GM23338 (cell line): ENCODE data around the gene RALY. TPM values are rescaled to one million over a fixed set of nuclear protein-coding genes. Genes with fewer than 3 reads are reported as not detected.

ENCODE experiments used
- ATAC-seq: fragments of 200-7000 bp; cut with Tn5 transposase; 3 replicates; pipeline ENCODE4 v1.9.1; 2020
- DNase-seq: peaks from one replicate; pipeline ENCODE4 v3.0.0-alpha.2; 2015; ENCODE audit warnings: low spot score
- H2AFZ ChIP-seq: fragments of 200-600 bp; sonication (generic); 2 replicates; pipeline ENCODE4 v1.8.0; 2016; ENCODE audit warnings: antibody characterized with exemption, mild to moderate bottlenecking, moderate library complexity
- H3F3A ChIP-seq: fragments of 200-600 bp; sonication (generic); replicated peaks from 2 replicates; pipeline ENCODE4 v1.8.0; 2017; ENCODE audit warnings: antibody characterized with exemption, mixed run types, low read depth
- H3K27ac ChIP-seq: fragments of 200-600 bp; sonication (generic); 2 replicates; pipeline ENCODE4 v1.6.1; 2016; ENCODE audit warnings: low read depth
- H3K27me3 ChIP-seq: fragments of 200-600 bp; sonication (generic); 2 replicates; pipeline ENCODE4 v1.8.0; 2016; ENCODE audit warnings: mild to moderate bottlenecking, mixed run types, moderate library complexity; ENCODE audit not compliant: insufficient read depth
- H3K36me3 ChIP-seq: fragments of 200-600 bp; sonication (generic); 2 replicates; pipeline ENCODE4 v1.8.0; 2016; ENCODE audit warnings: mild to moderate bottlenecking; ENCODE audit not compliant: insufficient read depth
- H3K4me1 ChIP-seq: fragments of 200-600 bp; sonication (generic); 2 replicates; pipeline ENCODE4 v1.8.0; 2016; ENCODE audit warnings: mild to moderate bottlenecking, moderate library complexity; ENCODE audit not compliant: insufficient read depth
- H3K4me2 ChIP-seq: fragments of 200-600 bp; sonication (generic); 2 replicates; pipeline ENCODE4 v1.7.1; 2017; ENCODE audit warnings: mixed run types
- H3K4me3 ChIP-seq: fragments of 200-600 bp; sonication (generic); 2 replicates; pipeline ENCODE4 v1.6.1; 2016; ENCODE audit warnings: mixed run types
- H3K79me2 ChIP-seq: fragments of 200-600 bp; sonication (generic); replicated peaks from 2 replicates; pipeline ENCODE4 v1.8.0; 2017; ENCODE audit warnings: mild to moderate bottlenecking; ENCODE audit not compliant: insufficient read depth
- H3K9me2 ChIP-seq: fragments of 200-600 bp; sonication (generic); 2 replicates; pipeline ENCODE4 v1.8.0; 2017; ENCODE audit not compliant: insufficient read depth
- H4K20me1 ChIP-seq: fragments of 200-600 bp; sonication (generic); replicated peaks from 2 replicates; pipeline ENCODE4 v1.8.0; 2017; ENCODE audit warnings: mild to moderate bottlenecking; ENCODE audit not compliant: insufficient read depth
- H3K27ac Mint-ChIP-seq: 2 replicates; pipeline ENCODE4 v1.8.0; 2020; ENCODE audit warnings: inconsistent platforms, mild to moderate bottlenecking, moderate library complexity, mixed read lengths
- H3K27me3 Mint-ChIP-seq: 3 replicates; pipeline ENCODE4 v1.8.0; 2022; ENCODE audit warnings: low read depth, mild to moderate bottlenecking, moderate library complexity, mixed read lengths, inconsistent platforms; ENCODE audit not compliant: insufficient read depth, poor library complexity
- H3K36me3 Mint-ChIP-seq: 3 replicates; pipeline ENCODE4 v1.8.0; 2021; ENCODE audit warnings: low read depth, mild to moderate bottlenecking, inconsistent platforms, moderate library complexity, mixed read lengths
- H3K4me1 Mint-ChIP-seq: 3 replicates; pipeline ENCODE4 v1.8.0; 2020; ENCODE audit warnings: mild to moderate bottlenecking, inconsistent platforms, mixed read lengths
- H3K4me3 Mint-ChIP-seq: 3 replicates; pipeline ENCODE4 v1.8.0; 2021; ENCODE audit warnings: moderate library complexity, mild to moderate bottlenecking, inconsistent platforms, mixed read lengths
- H3K9me3 Mint-ChIP-seq: 3 replicates; pipeline ENCODE4 v1.8.0; 2020; ENCODE audit warnings: moderate library complexity, mild to moderate bottlenecking, inconsistent platforms, mixed read lengths
- EZH2 ChIP-seq: fragments of 200-600 bp; sonication (generic); IDR thresholded peaks from one replicate; pipeline ENCODE4 v1.8.0; 2017; ENCODE audit warnings: antibody characterized with exemption, mild to moderate bottlenecking, low read depth; ENCODE audit not compliant: unreplicated experiment
- JUNB ChIP-seq: IDR thresholded peaks from one replicate; pipeline ENCODE4 v1.6.1; 2016; ENCODE audit warnings: antibody characterized with exemption; ENCODE audit not compliant: unreplicated experiment
- NANOG ChIP-seq: IDR thresholded peaks from 2 replicates; pipeline ENCODE4 v1.6.1; 2016; ENCODE audit warnings: antibody characterized with exemption, borderline replicate concordance
- STAT1 ChIP-seq: IDR thresholded peaks from one replicate; pipeline ENCODE4 v1.6.1; 2016; ENCODE audit warnings: antibody characterized with exemption; ENCODE audit not compliant: unreplicated experiment
- polyA plus RNA-seq: library from polyadenylated mRNA; unstranded; fragments of >200 nt; fragmentation: Nextera tagmentation; extraction: Ambion mirVana; gene quantifications from 2 replicates; pipeline ENCODE4 v1.2.1, GENCODE V29; 2016
- total RNA-seq: library from RNA; depleted of rRNA; stranded (reverse); fragments of >200 nt; shearing (Covaris generic); gene quantifications from 2 replicates; pipeline ENCODE4 v1.2.3, GENCODE V29; 2014
- TF ChIP-seq, protein P1 (sequence below): fragments of 250-450 bp; sonication (Bioruptor Pico); IDR thresholded peaks from 2 replicates; pipeline ENCODE4 v1.5.0; 2020; ENCODE audit warnings: mild to moderate bottlenecking, moderate library complexity
- TF ChIP-seq, protein P2 (sequence below), 2 experiments: fragments of 200-600 bp in 1 of 2; sonication (generic) in 1 of 2; conservative IDR thresholded peaks; 2 replicates each; pipeline versions ENCODE4 v1.5.1 to v1.6.1; 2016 to 2017; ENCODE audit warnings: antibody characterized with exemption in 2 of 2, low read depth in 2 of 2, mild to moderate bottlenecking in 2 of 2, moderate library complexity in 1 of 2

The RALY gene
- total and polyA plus RNA-seq, 2 experiments from 2014 or later: 144 to 167 TPM

DNA sequence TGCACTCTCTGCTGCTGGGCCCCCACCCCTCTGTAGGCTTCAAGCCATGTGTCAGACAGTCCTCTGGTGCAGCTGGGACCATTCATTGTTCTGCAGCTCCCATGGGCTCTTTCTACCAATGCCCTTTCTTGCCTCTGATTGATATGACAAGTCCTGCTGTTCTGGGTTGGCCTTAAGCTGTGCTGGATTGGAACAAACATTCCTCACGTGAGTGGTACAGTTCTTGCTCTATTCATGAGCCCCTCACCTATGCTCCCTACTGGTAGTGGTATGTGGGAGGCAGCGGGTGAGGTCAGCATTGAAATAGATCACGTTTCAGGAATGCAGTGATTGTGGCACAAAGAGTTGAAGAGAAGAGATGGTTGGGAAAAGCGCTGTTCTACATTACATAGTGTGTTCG lies 48.8 kb upstream of the RALY start (continued):
- no peak for TF ChIP-seq NANOG
- no peak for TF ChIP-seq STAT1

DNA sequence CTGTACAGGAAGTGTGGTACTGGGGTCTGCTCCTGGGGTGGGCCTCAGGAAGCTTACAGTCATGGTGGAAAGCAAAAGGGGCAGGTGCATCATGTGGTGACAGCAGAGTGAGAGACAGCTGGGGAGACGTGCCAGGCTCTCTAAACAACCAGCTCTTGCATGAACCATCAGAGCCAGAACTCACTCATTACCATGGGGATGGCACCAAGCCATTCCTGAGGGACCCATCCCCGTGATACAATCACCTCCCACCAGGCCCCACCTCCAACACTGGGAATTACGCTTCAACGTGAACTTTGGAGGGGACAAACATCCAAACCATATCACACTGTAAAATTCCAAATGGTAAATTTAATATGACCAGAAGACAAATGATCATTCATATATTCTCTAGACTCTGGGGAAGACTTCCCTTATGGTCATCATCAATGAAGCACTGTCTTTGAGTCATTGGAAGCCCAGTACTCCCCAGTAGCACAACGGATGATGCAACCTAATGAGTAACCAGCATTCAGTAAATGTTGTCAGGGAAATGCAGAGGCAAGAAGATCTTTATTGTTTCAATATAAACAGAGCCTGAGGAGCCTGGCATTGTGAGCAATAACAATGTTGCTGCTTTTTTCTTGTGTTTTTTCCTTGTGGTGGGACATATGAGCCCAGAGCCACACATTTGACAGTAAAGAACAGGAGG lies 48.2 kb upstream of the RALY start:
- H3K36me3 Mint-ChIP-seq: no peaks in the 10 kb centered on the region; the same call in 2 of the 3 replicates
- H3K4me2 ChIP-seq: no peak overlapping the region
- H2AFZ ChIP-seq: no peak overlapping the region
- no peaks in the 10 kb centered on the region for H3K27me3 ChIP-seq
- H3K9me2 ChIP-seq: no peaks in the 10 kb centered on the region
- no peak overlapping the region for H3K27ac ChIP-seq
- H3K9me3 Mint-ChIP-seq: peaks cover 3% of the 10 kb centered on the region; the same call in 2 of the 3 replicates
- H3K36me3 ChIP-seq: no peaks in the 10 kb centered on the region
- no peak overlapping the region for H3K27ac Mint-ChIP-seq
- peaks cover 2% of the 10 kb centered on the region for H3K27me3 Mint-ChIP-seq
- no peaks in the 10 kb centered on the region for H3F3A ChIP-seq
- H3K4me3 Mint-ChIP-seq: no peak overlapping the region
- H3K4me1 ChIP-seq: no peaks in the 10 kb centered on the region
- ATAC-seq (no peak), DNase-seq (no peak)
- H3K4me3 ChIP-seq: no peak overlapping the region
- peaks cover 3% of the 10 kb centered on the region; the same call in 2 of the 3 replicates for H3K4me1 Mint-ChIP-seq
- TF ChIP-seq JUNB: no peak
- TF ChIP-seq STAT1: no peak
- TF ChIP-seq, protein P1, sequence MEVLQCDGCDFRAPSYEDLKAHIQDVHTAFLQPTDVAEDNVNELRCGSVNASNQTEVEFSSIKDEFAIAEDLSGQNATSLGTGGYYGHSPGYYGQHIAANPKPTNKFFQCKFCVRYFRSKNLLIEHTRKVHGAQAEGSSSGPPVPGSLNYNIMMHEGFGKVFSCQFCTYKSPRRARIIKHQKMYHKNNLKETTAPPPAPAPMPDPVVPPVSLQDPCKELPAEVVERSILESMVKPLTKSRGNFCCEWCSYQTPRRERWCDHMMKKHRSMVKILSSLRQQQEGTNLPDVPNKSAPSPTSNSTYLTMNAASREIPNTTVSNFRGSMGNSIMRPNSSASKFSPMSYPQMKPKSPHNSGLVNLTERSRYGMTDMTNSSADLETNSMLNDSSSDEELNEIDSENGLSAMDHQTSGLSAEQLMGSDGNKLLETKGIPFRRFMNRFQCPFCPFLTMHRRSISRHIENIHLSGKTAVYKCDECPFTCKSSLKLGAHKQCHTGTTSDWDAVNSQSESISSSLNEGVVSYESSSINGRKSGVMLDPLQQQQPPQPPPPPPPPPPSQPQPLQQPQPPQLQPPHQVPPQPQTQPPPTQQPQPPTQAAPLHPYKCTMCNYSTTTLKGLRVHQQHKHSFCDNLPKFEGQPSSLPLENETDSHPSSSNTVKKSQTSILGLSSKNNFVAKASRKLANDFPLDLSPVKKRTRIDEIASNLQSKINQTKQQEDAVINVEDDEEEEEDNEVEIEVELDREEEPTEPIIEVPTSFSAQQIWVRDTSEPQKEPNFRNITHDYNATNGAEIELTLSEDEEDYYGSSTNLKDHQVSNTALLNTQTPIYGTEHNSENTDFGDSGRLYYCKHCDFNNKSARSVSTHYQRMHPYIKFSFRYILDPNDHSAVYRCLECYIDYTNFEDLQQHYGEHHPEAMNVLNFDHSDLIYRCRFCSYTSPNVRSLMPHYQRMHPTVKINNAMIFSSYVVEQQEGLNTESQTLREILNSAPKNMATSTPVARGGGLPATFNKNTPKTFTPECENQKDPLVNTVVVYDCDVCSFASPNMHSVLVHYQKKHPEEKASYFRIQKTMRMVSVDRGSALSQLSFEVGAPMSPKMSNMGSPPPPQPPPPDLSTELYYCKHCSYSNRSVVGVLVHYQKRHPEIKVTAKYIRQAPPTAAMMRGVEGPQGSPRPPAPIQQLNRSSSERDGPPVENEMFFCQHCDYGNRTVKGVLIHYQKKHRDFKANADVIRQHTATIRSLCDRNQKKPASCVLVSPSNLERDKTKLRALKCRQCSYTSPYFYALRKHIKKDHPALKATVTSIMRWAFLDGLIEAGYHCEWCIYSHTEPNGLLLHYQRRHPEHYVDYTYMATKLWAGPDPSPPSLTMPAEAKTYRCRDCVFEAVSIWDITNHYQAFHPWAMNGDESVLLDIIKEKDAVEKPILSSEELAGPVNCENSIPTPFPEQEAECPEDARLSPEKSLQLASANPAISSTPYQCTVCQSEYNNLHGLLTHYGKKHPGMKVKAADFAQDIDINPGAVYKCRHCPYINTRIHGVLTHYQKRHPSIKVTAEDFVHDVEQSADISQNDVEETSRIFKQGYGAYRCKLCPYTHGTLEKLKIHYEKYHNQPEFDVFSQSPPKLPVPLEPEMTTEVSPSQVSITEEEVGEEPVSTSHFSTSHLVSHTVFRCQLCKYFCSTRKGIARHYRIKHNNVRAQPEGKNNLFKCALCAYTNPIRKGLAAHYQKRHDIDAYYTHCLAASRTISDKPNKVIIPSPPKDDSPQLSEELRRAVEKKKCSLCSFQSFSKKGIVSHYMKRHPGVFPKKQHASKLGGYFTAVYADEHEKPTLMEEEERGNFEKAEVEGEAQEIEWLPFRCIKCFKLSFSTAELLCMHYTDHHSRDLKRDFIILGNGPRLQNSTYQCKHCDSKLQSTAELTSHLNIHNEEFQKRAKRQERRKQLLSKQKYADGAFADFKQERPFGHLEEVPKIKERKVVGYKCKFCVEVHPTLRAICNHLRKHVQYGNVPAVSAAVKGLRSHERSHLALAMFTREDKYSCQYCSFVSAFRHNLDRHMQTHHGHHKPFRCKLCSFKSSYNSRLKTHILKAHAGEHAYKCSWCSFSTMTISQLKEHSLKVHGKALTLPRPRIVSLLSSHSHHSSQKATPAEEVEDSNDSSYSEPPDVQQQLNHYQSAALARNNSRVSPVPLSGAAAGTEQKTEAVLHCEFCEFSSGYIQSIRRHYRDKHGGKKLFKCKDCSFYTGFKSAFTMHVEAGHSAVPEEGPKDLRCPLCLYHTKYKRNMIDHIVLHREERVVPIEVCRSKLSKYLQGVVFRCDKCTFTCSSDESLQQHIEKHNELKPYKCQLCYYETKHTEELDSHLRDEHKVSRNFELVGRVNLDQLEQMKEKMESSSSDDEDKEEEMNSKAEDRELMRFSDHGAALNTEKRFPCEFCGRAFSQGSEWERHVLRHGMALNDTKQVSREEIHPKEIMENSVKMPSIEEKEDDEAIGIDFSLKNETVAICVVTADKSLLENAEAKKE (CRISPR knock-in tag): no peak
- TF ChIP-seq, protein P2, sequence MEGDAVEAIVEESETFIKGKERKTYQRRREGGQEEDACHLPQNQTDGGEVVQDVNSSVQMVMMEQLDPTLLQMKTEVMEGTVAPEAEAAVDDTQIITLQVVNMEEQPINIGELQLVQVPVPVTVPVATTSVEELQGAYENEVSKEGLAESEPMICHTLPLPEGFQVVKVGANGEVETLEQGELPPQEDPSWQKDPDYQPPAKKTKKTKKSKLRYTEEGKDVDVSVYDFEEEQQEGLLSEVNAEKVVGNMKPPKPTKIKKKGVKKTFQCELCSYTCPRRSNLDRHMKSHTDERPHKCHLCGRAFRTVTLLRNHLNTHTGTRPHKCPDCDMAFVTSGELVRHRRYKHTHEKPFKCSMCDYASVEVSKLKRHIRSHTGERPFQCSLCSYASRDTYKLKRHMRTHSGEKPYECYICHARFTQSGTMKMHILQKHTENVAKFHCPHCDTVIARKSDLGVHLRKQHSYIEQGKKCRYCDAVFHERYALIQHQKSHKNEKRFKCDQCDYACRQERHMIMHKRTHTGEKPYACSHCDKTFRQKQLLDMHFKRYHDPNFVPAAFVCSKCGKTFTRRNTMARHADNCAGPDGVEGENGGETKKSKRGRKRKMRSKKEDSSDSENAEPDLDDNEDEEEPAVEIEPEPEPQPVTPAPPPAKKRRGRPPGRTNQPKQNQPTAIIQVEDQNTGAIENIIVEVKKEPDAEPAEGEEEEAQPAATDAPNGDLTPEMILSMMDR (conservative IDR thresholded peaks at IDR 0.05; ENCODE audit: low read depth in 2 of 2): no peak
- TF ChIP-seq EZH2: no peak
- no peak for TF ChIP-seq NANOG
- no peaks in the 10 kb centered on the region for H3K79me2 ChIP-seq
- no peaks in the 10 kb centered on the region for H4K20me1 ChIP-seq
